ENCODE measurements around the gene WWC2.

DNA sequence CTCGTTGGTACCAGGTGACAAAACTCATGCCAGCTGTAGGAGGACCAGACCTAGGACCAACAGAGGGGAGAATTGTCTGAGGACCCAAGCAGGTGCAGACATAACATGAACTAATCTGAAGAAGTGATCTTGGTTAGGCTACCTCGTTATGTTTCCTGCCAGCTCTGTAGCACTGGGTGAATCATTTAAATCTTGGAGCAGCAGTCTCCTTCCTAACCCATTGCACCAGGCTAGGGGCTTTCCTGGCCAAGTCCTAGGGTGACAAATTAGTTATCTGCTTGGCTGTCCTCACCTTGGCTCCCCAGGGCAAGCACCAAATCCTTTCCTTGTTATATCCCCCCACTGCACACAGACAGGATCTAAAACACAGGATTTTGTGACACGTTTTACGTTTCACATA is 87.8 kb downstream of the WWC2 start:
- TF ChIP-seq, protein P1, sequence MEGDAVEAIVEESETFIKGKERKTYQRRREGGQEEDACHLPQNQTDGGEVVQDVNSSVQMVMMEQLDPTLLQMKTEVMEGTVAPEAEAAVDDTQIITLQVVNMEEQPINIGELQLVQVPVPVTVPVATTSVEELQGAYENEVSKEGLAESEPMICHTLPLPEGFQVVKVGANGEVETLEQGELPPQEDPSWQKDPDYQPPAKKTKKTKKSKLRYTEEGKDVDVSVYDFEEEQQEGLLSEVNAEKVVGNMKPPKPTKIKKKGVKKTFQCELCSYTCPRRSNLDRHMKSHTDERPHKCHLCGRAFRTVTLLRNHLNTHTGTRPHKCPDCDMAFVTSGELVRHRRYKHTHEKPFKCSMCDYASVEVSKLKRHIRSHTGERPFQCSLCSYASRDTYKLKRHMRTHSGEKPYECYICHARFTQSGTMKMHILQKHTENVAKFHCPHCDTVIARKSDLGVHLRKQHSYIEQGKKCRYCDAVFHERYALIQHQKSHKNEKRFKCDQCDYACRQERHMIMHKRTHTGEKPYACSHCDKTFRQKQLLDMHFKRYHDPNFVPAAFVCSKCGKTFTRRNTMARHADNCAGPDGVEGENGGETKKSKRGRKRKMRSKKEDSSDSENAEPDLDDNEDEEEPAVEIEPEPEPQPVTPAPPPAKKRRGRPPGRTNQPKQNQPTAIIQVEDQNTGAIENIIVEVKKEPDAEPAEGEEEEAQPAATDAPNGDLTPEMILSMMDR (IDR thresholded peaks at IDR 0.05) = no peak
- TF ChIP-seq POLR2A (IDR thresholded peaks at IDR 0.05; ENCODE audit: low read depth) = no peak

Measured in esophagus muscularis mucosa (tissue), 3 donors.